GM19438 (cell line): ENCODE data around the gene SENP6.
A peak's percentile ranks its signal among the peaks of the same experiment; 100 is the strongest.
"Not testable (repeated sequence)": the region's sequence is repeated elsewhere in the genome, so short reads cannot be mapped to it uniquely, and the experiment has no call there.

Experiments used
- ATAC-seq: cut with Tn5 transposase; IDR thresholded peaks from one replicate; pipeline ENCODE4 v1.9.1; 2021; ENCODE audit warnings: low read depth; ENCODE audit not compliant: unreplicated experiment

The SENP6 gene

GRCh38 chr6:75656479-75656878 lies 54.8 kb downstream of the SENP6 start:
- peak; percentile 68 for ATAC-seq

- no peak for ATAC-seq
Measured at GRCh38 chr6:75657327-75657726, 55.6 kb downstream of the SENP6 start.

GRCh38 chr6:75666592-75666991 lies 64.9 kb downstream of the SENP6 start:
- no peak for ATAC-seq

GRCh38 chr6:75673884-75674283 lies 72.2 kb downstream of the SENP6 start:
- no peak for ATAC-seq

GRCh38 chr6:75676377-75676776 lies 74.7 kb downstream of the SENP6 start:
- no peak for ATAC-seq

- ATAC-seq = not testable (repeated sequence)
Measured at GRCh38 chr6:75682548-75682947, 80.9 kb downstream of the SENP6 start.

GRCh38 chr6:75683005-75683404 lies 81.3 kb downstream of the SENP6 start:
- not testable (repeated sequence) for ATAC-seq

- ATAC-seq = not testable (repeated sequence)
Measured at GRCh38 chr6:75687535-75687934, 85.9 kb downstream of the SENP6 start.

GRCh38 chr6:75687937-75688336 lies 86.3 kb downstream of the SENP6 start:
- not testable (repeated sequence) for ATAC-seq

GRCh38 chr6:75689576-75689975 lies 87.9 kb downstream of the SENP6 start:
- no peak for ATAC-seq

GRCh38 chr6:75691012-75691411 lies 89.3 kb downstream of the SENP6 start:
- ATAC-seq = no peak

GRCh38 chr6:75693534-75693933 lies 91.9 kb downstream of the SENP6 start:
- no peak for ATAC-seq

GRCh38 chr6:75694406-75694805 lies 92.7 kb downstream of the SENP6 start:
- ATAC-seq = no peak

- not testable (repeated sequence) for ATAC-seq
Measured at GRCh38 chr6:75708334-75708733, 106.7 kb downstream of the SENP6 start.

- ATAC-seq = no peak
Measured at GRCh38 chr6:75711173-75711572, 109.5 kb downstream of the SENP6 start.

GRCh38 chr6:75719133-75719532 lies 117.5 kb downstream of the SENP6 start:
- ATAC-seq = no peak

GRCh38 chr6:75723382-75723781 lies 121.7 kb downstream of the SENP6 start:
- no peak for ATAC-seq

- no peak for ATAC-seq
Measured at GRCh38 chr6:75727206-75727605, 125.5 kb downstream of the SENP6 start.

GRCh38 chr6:75731029-75731428 lies 129.3 kb downstream of the SENP6 start:
- ATAC-seq = not testable (repeated sequence)

GRCh38 chr6:75735491-75736186 lies 134.0 kb downstream of the SENP6 start:
- ATAC-seq = peak; percentile 86

GRCh38 chr6:75743971-75744370 lies 142.3 kb downstream of the SENP6 start:
- ATAC-seq = no peak

GRCh38 chr6:75745404-75745803 lies 143.7 kb downstream of the SENP6 start:
- no peak for ATAC-seq

GRCh38 chr6:75746221-75746620 lies 144.5 kb downstream of the SENP6 start:
- no peak for ATAC-seq
